ENCODE results near the gene PEBP1.

PEBP1 gene

DNA sequence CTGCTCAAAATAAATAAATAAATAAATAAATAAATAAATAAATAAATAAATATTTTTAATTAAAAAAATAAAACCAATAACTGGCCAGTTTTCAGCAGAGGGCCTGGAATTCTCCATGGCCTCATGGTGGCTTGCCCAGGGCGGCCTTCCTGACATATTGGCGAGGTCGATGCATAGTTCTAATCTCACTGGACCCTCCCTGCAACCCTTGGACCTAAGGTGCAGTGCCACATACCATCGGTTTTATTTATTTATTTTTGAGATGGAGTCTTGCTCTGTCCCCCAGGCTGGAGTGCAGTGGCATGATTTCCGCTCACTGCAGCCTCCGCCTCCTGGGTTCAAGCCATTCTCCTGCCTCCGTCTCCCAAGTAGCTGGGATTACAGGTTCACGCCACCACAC, 28.2 kb upstream of the PEBP1 start:
- H3K9me3 Mint-ChIP-seq = no peaks in the 10 kb centered on the region
- no peak overlapping the region for H3K4me3 Mint-ChIP-seq
- TF ChIP-seq, protein P1, sequence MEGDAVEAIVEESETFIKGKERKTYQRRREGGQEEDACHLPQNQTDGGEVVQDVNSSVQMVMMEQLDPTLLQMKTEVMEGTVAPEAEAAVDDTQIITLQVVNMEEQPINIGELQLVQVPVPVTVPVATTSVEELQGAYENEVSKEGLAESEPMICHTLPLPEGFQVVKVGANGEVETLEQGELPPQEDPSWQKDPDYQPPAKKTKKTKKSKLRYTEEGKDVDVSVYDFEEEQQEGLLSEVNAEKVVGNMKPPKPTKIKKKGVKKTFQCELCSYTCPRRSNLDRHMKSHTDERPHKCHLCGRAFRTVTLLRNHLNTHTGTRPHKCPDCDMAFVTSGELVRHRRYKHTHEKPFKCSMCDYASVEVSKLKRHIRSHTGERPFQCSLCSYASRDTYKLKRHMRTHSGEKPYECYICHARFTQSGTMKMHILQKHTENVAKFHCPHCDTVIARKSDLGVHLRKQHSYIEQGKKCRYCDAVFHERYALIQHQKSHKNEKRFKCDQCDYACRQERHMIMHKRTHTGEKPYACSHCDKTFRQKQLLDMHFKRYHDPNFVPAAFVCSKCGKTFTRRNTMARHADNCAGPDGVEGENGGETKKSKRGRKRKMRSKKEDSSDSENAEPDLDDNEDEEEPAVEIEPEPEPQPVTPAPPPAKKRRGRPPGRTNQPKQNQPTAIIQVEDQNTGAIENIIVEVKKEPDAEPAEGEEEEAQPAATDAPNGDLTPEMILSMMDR (IDR thresholded peaks at IDR 0.05) = no peak
- H3K27ac Mint-ChIP-seq = no peak overlapping the region
- H3K4me1 Mint-ChIP-seq = peaks cover 9% of the 10 kb centered on the region
- no peak for DNase-seq
- H3K36me3 Mint-ChIP-seq (ENCODE audit: low read depth) = no peaks in the 10 kb centered on the region
- H3K27me3 Mint-ChIP-seq (ENCODE audit: low read depth, poor library complexity) = peaks cover 3% of the 10 kb centered on the region

DNA sequence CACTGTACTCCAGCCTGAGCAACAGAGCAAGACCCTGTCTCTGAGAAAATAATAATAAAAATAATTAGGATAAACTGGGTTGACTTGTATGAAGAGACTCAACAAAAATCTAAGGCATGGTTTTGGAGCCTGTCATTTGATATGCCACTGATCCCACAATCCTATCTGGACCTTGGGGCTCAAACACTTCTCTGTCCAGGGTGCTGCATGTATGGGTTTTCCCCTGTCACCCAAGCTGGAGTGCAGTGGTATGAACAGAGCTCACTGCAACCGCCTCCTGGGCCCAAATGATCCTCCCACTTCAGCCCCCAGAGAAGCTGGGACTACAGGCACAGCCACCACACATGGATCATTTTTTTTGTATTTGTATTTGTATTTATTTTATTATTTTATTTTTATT, 26.8 kb upstream of the PEBP1 start:
- Mint-ChIP-seq H3K27me3 (ENCODE audit: low read depth, poor library complexity) (peaks cover 3% of the 10 kb centered on the region), H3K27ac (no peak overlapping the region), H3K36me3 (ENCODE audit: low read depth) (peaks cover 4% of the 10 kb centered on the region), H3K4me1 (peaks cover 5% of the 10 kb centered on the region), H3K4me3 (no peak overlapping the region), H3K9me3 (peaks cover 9% of the 10 kb centered on the region)
- no peak for DNase-seq
- TF ChIP-seq, protein P1 (IDR thresholded peaks at IDR 0.05) = no peak

DNA sequence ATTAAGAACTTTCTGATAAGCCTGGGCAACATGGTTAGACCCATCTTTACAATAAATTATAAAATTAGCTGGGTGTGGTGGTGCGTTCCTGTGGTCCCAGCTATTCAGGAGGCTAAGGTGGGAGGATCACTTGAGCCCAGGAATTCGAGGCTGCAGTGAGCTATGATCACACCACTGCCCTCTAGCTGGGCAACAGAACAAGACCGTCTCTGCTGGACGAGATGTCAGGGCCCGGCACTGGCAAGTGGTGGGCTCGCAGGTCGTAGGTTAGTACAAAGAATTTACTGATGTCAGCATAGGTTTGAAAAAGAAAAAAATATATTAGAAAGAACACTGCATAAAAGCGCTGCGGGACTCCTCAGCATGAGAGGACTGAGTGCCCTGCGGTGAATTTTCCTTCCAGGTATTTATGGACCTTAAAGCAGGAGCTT, 16.5 kb upstream of the PEBP1 start:
- peaks cover 15% of the 10 kb centered on the region for H3K4me1 Mint-ChIP-seq
- no peak overlapping the region for H3K27ac Mint-ChIP-seq
- H3K27me3 Mint-ChIP-seq (ENCODE audit: low read depth, poor library complexity) = peaks cover 3% of the 10 kb centered on the region
- H3K36me3 Mint-ChIP-seq (ENCODE audit: low read depth) = peaks cover 20% of the 10 kb centered on the region
- TF ChIP-seq, protein P1 (IDR thresholded peaks at IDR 0.05) = no peak
- H3K9me3 Mint-ChIP-seq = peaks cover 14% of the 10 kb centered on the region
- DNase-seq = no peak
- H3K4me3 Mint-ChIP-seq = no peak overlapping the region

DNA sequence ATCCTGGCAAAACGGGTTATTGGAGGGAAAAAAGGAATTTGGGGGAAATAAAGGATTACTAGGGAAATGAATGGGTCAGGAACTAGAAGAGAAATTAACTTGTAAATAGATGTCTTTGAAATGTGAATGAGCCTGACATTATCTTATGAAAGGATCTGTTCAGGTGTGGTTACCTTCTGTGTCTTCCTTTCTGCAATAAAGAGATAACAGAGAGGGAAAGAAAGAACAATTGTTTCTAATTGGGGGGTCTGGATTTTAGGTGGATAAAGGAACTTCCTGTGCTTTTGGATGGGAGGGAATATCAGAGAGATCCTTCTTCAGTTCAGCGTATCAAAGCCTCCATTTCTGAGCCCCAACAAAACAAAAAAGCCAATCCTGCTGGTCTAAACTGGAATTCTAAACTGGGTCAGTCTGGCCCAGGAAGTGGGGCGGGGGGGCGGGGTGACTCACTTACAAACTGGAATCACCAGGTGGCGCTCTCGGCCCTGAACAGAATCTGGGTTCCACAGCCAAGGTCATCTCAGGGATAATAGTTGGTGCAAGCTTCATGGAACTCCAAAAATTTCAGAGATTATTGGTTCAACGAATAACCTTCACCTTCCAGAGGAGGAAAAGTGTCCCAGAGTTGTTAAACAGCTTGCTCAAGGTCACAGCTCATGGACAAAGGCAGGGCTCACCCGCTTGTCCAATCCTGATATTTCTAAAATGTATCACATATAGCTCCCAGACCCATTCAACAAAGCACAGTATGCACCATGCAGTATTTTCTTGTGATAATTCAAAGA, 15.2 kb upstream of the PEBP1 start:
- no peak overlapping the region for H3K27ac Mint-ChIP-seq
- H3K4me1 Mint-ChIP-seq = peaks cover 15% of the 10 kb centered on the region
- H3K9me3 Mint-ChIP-seq = peaks cover 4% of the 10 kb centered on the region
- TF ChIP-seq, protein P1 (IDR thresholded peaks at IDR 0.05) = peak; percentile 67
- peaks cover 3% of the 10 kb centered on the region for H3K27me3 Mint-ChIP-seq (ENCODE audit: low read depth, poor library complexity)
- peak; percentile 75 for DNase-seq
- peaks cover 8% of the 10 kb centered on the region for H3K36me3 Mint-ChIP-seq (ENCODE audit: low read depth)
- H3K4me3 Mint-ChIP-seq = no peak overlapping the region

DNA sequence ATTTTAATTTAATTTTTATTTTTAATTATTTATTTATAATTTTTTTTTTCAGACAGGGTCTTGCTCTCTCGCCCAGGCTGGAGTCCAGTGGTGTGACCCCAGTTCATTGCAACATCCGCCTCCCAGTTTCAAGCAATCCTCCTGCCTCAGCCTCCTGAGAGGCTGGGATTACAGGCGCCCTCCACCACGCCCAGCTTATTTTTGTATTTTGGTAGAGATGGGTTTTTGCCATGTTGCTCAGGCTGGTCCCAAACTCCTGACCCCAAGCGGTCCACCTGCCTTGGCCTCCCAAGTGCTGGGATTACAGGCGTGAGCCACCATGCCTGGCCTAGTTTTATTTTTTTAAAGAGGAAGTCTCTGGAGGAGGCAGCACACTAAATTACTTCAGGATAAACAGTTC, 13.7 kb upstream of the PEBP1 start:
- TF ChIP-seq, protein P1 (IDR thresholded peaks at IDR 0.05) = no peak
- H3K4me3 Mint-ChIP-seq = no peak overlapping the region

DNA sequence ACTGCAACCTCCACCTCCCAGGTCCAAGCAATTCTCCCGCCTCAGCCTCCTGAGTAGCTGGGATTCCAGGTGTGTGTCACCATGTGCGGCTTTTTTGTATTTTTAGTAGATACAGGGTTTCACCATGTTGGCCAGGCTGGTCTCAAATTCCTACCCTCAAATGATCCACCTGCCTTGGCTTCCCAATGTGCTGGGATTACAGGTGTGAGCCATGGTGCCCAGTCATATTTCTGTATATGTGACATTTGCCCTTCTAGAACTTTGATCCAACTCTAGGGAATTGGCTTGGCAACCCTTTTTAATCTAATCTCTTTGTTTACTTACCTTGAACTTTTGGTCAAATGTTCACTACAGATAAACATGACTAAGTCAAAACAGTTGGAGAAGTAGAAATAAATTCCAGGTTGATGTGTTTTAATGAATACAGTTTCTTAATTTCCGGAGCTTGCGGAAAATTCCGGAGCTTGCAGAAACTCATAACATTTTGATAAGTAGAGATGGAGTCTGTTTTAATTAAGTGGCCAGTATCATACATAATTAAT, 11.5 kb upstream of the PEBP1 start:
- Mint-ChIP-seq H3K9me3 (peaks cover 10% of the 10 kb centered on the region), H3K4me3 (no peak overlapping the region), H3K27ac (peak overlapping the region; percentile 79), H3K4me1 (peaks cover 15% of the 10 kb centered on the region), H3K36me3 (ENCODE audit: low read depth) (no peaks in the 10 kb centered on the region), H3K27me3 (ENCODE audit: low read depth, poor library complexity) (no peaks in the 10 kb centered on the region)
- TF ChIP-seq, protein P1 (IDR thresholded peaks at IDR 0.05) = no peak
- DNase-seq = no peak

More for the DNA sequence above, 13.7 kb upstream of the PEBP1 start:
- peaks cover 15% of the 10 kb centered on the region for H3K4me1 Mint-ChIP-seq
- no peak overlapping the region for H3K27ac Mint-ChIP-seq
- DNase-seq = no peak
- no peaks in the 10 kb centered on the region for H3K9me3 Mint-ChIP-seq
- no peaks in the 10 kb centered on the region for H3K36me3 Mint-ChIP-seq (ENCODE audit: low read depth)
- peaks cover 3% of the 10 kb centered on the region for H3K27me3 Mint-ChIP-seq (ENCODE audit: low read depth, poor library complexity)
